GM23338 (cell line): Measurements from ENCODE around the gene CCDC191. TPM values are rescaled to one million over a fixed set of nuclear protein-coding genes. Genes with fewer than 3 reads are reported as not detected.

Experiments
- ATAC-seq: fragments of 200-7000 bp; cut with Tn5 transposase; 3 replicates; pipeline ENCODE4 v1.9.1; 2020
- DNase-seq: peaks from one replicate; pipeline ENCODE4 v3.0.0-alpha.2; 2015; ENCODE audit warnings: low spot score
- H2AFZ ChIP-seq: fragments of 200-600 bp; sonication (generic); 2 replicates; pipeline ENCODE4 v1.8.0; 2016; ENCODE audit warnings: antibody characterized with exemption, mild to moderate bottlenecking, moderate library complexity
- H3F3A ChIP-seq: fragments of 200-600 bp; sonication (generic); replicated peaks from 2 replicates; pipeline ENCODE4 v1.8.0; 2017; ENCODE audit warnings: antibody characterized with exemption, mixed run types, low read depth
- H3K27ac ChIP-seq: fragments of 200-600 bp; sonication (generic); 2 replicates; pipeline ENCODE4 v1.6.1; 2016; ENCODE audit warnings: low read depth
- H3K27me3 ChIP-seq: fragments of 200-600 bp; sonication (generic); 2 replicates; pipeline ENCODE4 v1.8.0; 2016; ENCODE audit warnings: mild to moderate bottlenecking, mixed run types, moderate library complexity; ENCODE audit not compliant: insufficient read depth
- H3K36me3 ChIP-seq: fragments of 200-600 bp; sonication (generic); 2 replicates; pipeline ENCODE4 v1.8.0; 2016; ENCODE audit warnings: mild to moderate bottlenecking; ENCODE audit not compliant: insufficient read depth
- H3K4me1 ChIP-seq: fragments of 200-600 bp; sonication (generic); 2 replicates; pipeline ENCODE4 v1.8.0; 2016; ENCODE audit warnings: mild to moderate bottlenecking, moderate library complexity; ENCODE audit not compliant: insufficient read depth
- H3K4me2 ChIP-seq: fragments of 200-600 bp; sonication (generic); 2 replicates; pipeline ENCODE4 v1.7.1; 2017; ENCODE audit warnings: mixed run types
- H3K4me3 ChIP-seq: fragments of 200-600 bp; sonication (generic); 2 replicates; pipeline ENCODE4 v1.6.1; 2016; ENCODE audit warnings: mixed run types
- H3K79me2 ChIP-seq: fragments of 200-600 bp; sonication (generic); replicated peaks from 2 replicates; pipeline ENCODE4 v1.8.0; 2017; ENCODE audit warnings: mild to moderate bottlenecking; ENCODE audit not compliant: insufficient read depth
- H3K9me2 ChIP-seq: fragments of 200-600 bp; sonication (generic); 2 replicates; pipeline ENCODE4 v1.8.0; 2017; ENCODE audit not compliant: insufficient read depth
- H4K20me1 ChIP-seq: fragments of 200-600 bp; sonication (generic); replicated peaks from 2 replicates; pipeline ENCODE4 v1.8.0; 2017; ENCODE audit warnings: mild to moderate bottlenecking; ENCODE audit not compliant: insufficient read depth
- H3K27ac Mint-ChIP-seq: 2 replicates; pipeline ENCODE4 v1.8.0; 2020; ENCODE audit warnings: inconsistent platforms, mild to moderate bottlenecking, moderate library complexity, mixed read lengths
- H3K27me3 Mint-ChIP-seq: 3 replicates; pipeline ENCODE4 v1.8.0; 2022; ENCODE audit warnings: low read depth, mild to moderate bottlenecking, moderate library complexity, mixed read lengths, inconsistent platforms; ENCODE audit not compliant: insufficient read depth, poor library complexity
- H3K36me3 Mint-ChIP-seq: 3 replicates; pipeline ENCODE4 v1.8.0; 2021; ENCODE audit warnings: low read depth, mild to moderate bottlenecking, inconsistent platforms, moderate library complexity, mixed read lengths
- H3K4me1 Mint-ChIP-seq: 3 replicates; pipeline ENCODE4 v1.8.0; 2020; ENCODE audit warnings: mild to moderate bottlenecking, inconsistent platforms, mixed read lengths
- H3K4me3 Mint-ChIP-seq: 3 replicates; pipeline ENCODE4 v1.8.0; 2021; ENCODE audit warnings: moderate library complexity, mild to moderate bottlenecking, inconsistent platforms, mixed read lengths
- H3K9me3 Mint-ChIP-seq: 3 replicates; pipeline ENCODE4 v1.8.0; 2020; ENCODE audit warnings: moderate library complexity, mild to moderate bottlenecking, inconsistent platforms, mixed read lengths
- CREB1 ChIP-seq: fragments of 250-450 bp; sonication (Bioruptor Pico); IDR thresholded peaks from 2 replicates; pipeline ENCODE4 v1.5.0; 2020; ENCODE audit warnings: low read depth, mild to moderate bottlenecking, moderate library complexity
- ETS1 ChIP-seq: IDR thresholded peaks from 2 replicates; pipeline ENCODE4 v1.6.1; 2016; ENCODE audit warnings: antibody characterized with exemption
- EZH2phosphoT487 ChIP-seq: fragments of 200-600 bp; sonication (generic); IDR thresholded peaks from one replicate; pipeline ENCODE4 v1.8.1; 2018; ENCODE audit warnings: antibody characterized with exemption; ENCODE audit not compliant: unreplicated experiment
- JUNB ChIP-seq: IDR thresholded peaks from one replicate; pipeline ENCODE4 v1.6.1; 2016; ENCODE audit warnings: antibody characterized with exemption; ENCODE audit not compliant: unreplicated experiment
- POLR2AphosphoS5 ChIP-seq: IDR thresholded peaks from 2 replicates; pipeline ENCODE4 v1.6.1; 2016; ENCODE audit warnings: antibody characterized with exemption, low read depth
- REST ChIP-seq: IDR thresholded peaks from one replicate; pipeline ENCODE4 v1.6.1; 2018; ENCODE audit warnings: antibody characterized with exemption; ENCODE audit not compliant: unreplicated experiment
- STAT1 ChIP-seq: IDR thresholded peaks from one replicate; pipeline ENCODE4 v1.6.1; 2016; ENCODE audit warnings: antibody characterized with exemption; ENCODE audit not compliant: unreplicated experiment
- ZNF331 ChIP-seq: fragments of 250-450 bp; sonication (Bioruptor Pico); IDR thresholded peaks from 2 replicates; pipeline ENCODE4 v1.5.0; 2020; ENCODE audit warnings: low read depth, mild to moderate bottlenecking, moderate library complexity
- ZNF462 ChIP-seq: fragments of 250-450 bp; sonication (Bioruptor Pico); IDR thresholded peaks from 2 replicates; pipeline ENCODE4 v1.5.0; 2020; ENCODE audit warnings: mild to moderate bottlenecking, moderate library complexity
- long read RNA-seq: library from polyadenylated mRNA; unstranded; transcript quantifications from one replicate; pipeline ENCODE4 v2.0.0, GENCODE V29; 2020; ENCODE audit not compliant: unreplicated experiment
- polyA plus RNA-seq: library from polyadenylated mRNA; unstranded; fragments of >200 nt; fragmentation: Nextera tagmentation; extraction: Ambion mirVana; gene quantifications from 2 replicates; pipeline ENCODE4 v1.2.1, GENCODE V29; 2016
- total RNA-seq: library from RNA; depleted of rRNA; stranded (reverse); fragments of >200 nt; shearing (Covaris generic); gene quantifications from 2 replicates; pipeline ENCODE4 v1.2.3, GENCODE V29; 2014; rRNA removed

CCDC191 gene
- 0.89 and 2.0 TPM in 2 replicates for total RNA-seq
- 1.5 and 2.9 TPM in 2 replicates for polyA plus RNA-seq
- long read RNA-seq, partial matches to known transcripts = 0 of 1 reads
- long read RNA-seq, other reads (novel, unspliced or antisense) = 1 of 1 reads

- Mint-ChIP-seq H3K27ac (peak within 1 kb of the TSS; percentile 98), H3K4me3 (peak within 1 kb of the TSS; percentile 96), H3K36me3 (peaks cover 10% of the 10 kb centered on the region; the same call in 1 of the 3 replicates), H3K9me3 (no peaks in the 10 kb centered on the region; the same call in 2 of the 3 replicates), H3K4me1 (peaks cover 13% of the 10 kb centered on the region), H3K27me3 (peaks cover 1% of the 10 kb centered on the region)
- Histone ChIP-seq H2AFZ (peak within 1 kb of the TSS; percentile 80), H3K36me3 (no peaks in the 10 kb centered on the region), H3K4me1 (peaks cover 10% of the 10 kb centered on the region), H3K27me3 (no peaks in the 10 kb centered on the region), H3K4me2 (peak within 1 kb of the TSS; percentile 85), H4K20me1 (0 out of 2 replicates have a peak, but pooled peaks cover 8% of the 10 kb centered on the region), H3F3A (no peaks in the 10 kb centered on the region), H3K79me2 (peaks cover 46% of the 10 kb centered on the region), H3K9me2 (no peaks in the 10 kb centered on the region), H3K4me3 (peak within 1 kb of the TSS; percentile 73), H3K27ac (peak within 1 kb of the TSS; percentile 8; the same call in 1 of the 2 replicates)
- ATAC-seq = peak; percentile 98
- peak; percentile 100 for DNase-seq
- TF ChIP-seq CREB1 (peak; percentile 99), STAT1 (no peak), ETS1 (peak; percentile 94), POLR2AphosphoS5 (peak; percentile 76)
These were observed at the start of gene CCDC191, which contains the start of gene QTRT2 for GRCh38 chr3:114056130-114057010. TSS of gene CCDC191 (minus strand) at chr3:114056526. CDS start at chr3:114056466, 60 bp downstream. TSS of gene QTRT2 (plus strand) at chr3:114056737. CDS start at chr3:114065258, 8,521 bp downstream.

- H2AFZ ChIP-seq = no peak overlapping the region
- DNase-seq = no peak
- no peaks in the 10 kb centered on the region for H3K79me2 ChIP-seq
- no peaks in the 10 kb centered on the region for H4K20me1 ChIP-seq
- no peaks in the 10 kb centered on the region for H3K27me3 ChIP-seq
- H3K4me3 ChIP-seq = no peak overlapping the region
- H3F3A ChIP-seq = no peaks in the 10 kb centered on the region
- no peaks in the 10 kb centered on the region for H3K27me3 Mint-ChIP-seq
- peaks cover 21% of the 10 kb centered on the region for H3K4me1 Mint-ChIP-seq
- H3K4me2 ChIP-seq = no peak overlapping the region
- H3K36me3 ChIP-seq = no peaks in the 10 kb centered on the region
- H3K27ac Mint-ChIP-seq = no peak overlapping the region
- no peaks in the 10 kb centered on the region for H3K9me3 Mint-ChIP-seq
- H3K4me3 Mint-ChIP-seq = no peak overlapping the region
- H3K4me1 ChIP-seq = peaks cover 17% of the 10 kb centered on the region
- no peak for ATAC-seq
- H3K27ac ChIP-seq = no peak overlapping the region
- no peaks in the 10 kb centered on the region for H3K9me2 ChIP-seq
- H3K36me3 Mint-ChIP-seq = no peaks in the 10 kb centered on the region
- TF ChIP-seq EZH2phosphoT487 (no peak), ZNF462 (no peak), REST (no peak), ZNF331 (CRISPR knock-in tag) (no peak), JUNB (no peak), STAT1 (no peak)
These were observed 48.1 kb upstream of the CCDC191 start for GRCh38 chr3:114104414-114104813.
